ENCODE data around the gene ANAPC16.

GRCh38 chr10:72221278-72221677, 5.5 kb downstream of the ANAPC16 start:
- TF ChIP-seq CTCF (IDR thresholded peaks at IDR 0.05) (no peak), POLR2A (IDR thresholded peaks at IDR 0.05) (no peak), POLR2AphosphoS5 (IDR thresholded peaks at IDR 0.05) (no peak)
